Measurements from ENCODE around the gene PDE8B.

The PDE8B gene

GRCh38 chr5:77186652-77187370, 23.7 kb upstream of the PDE8B start:
- CTCF ChIA-PET = interaction anchor here (1.1 kb wide), 1 partner anchor 32 kb away, joined by 3 read pairs; no protein-coding TSS in a partner anchor
- no peak for TF ChIP-seq CTCF (IDR thresholded peaks at IDR 0.05; ENCODE audit: control extremely low read depth, extremely low read depth, low read depth, missing control alignments)
- POLR2A ChIA-PET = no interaction called here
- no peak for DNase-seq (ENCODE audit: extremely low spot score)

GRCh38 chr5:77189421-77189820, 21.1 kb upstream of the PDE8B start:
- ChIA-PET POLR2A (no interaction called here), CTCF (no interaction called here)
- DNase-seq (ENCODE audit: extremely low spot score) = no peak
- no peak for TF ChIP-seq CTCF (IDR thresholded peaks at IDR 0.05; ENCODE audit: control extremely low read depth, extremely low read depth, low read depth, missing control alignments)

- POLR2A ChIA-PET = no interaction called here
- no peak for TF ChIP-seq CTCF (IDR thresholded peaks at IDR 0.05; ENCODE audit: control extremely low read depth, extremely low read depth, low read depth, missing control alignments)
- DNase-seq (ENCODE audit: extremely low spot score) = no peak
- CTCF ChIA-PET = interaction anchor here (1.2 kb wide), 1 partner anchor 8 kb away, joined by 3 read pairs; no protein-coding TSS in a partner anchor
Observed at GRCh38 chr5:77192441-77193050, 17.9 kb upstream of the PDE8B start.

- POLR2A ChIA-PET = no interaction called here
- CTCF ChIA-PET = no interaction called here
Observed at GRCh38 chr5:77194762-77195161, 15.7 kb upstream of the PDE8B start.

GRCh38 chr5:77197840-77198554, 12.5 kb upstream of the PDE8B start:
- TF ChIP-seq CTCF (IDR thresholded peaks at IDR 0.05; ENCODE audit: control extremely low read depth, extremely low read depth, low read depth, missing control alignments) = no peak
- CTCF ChIA-PET = interaction anchor here (2.5 kb wide), 1 partner anchor 10 kb away, joined by 5 read pairs; no protein-coding TSS in a partner anchor
- POLR2A ChIA-PET = no interaction called here

More at GRCh38 chr5:77194762-77195161, 15.7 kb upstream of the PDE8B start:
- TF ChIP-seq CTCF (IDR thresholded peaks at IDR 0.05; ENCODE audit: control extremely low read depth, extremely low read depth, low read depth, missing control alignments) = no peak
- DNase-seq (ENCODE audit: extremely low spot score) = no peak

GRCh38 chr5:77200663-77201062, 9.8 kb upstream of the PDE8B start:
- DNase-seq (ENCODE audit: extremely low spot score) = no peak
- POLR2A ChIA-PET = no interaction called here
- CTCF ChIA-PET = no interaction called here
- TF ChIP-seq CTCF (IDR thresholded peaks at IDR 0.05; ENCODE audit: control extremely low read depth, extremely low read depth, low read depth, missing control alignments) = no peak

More at GRCh38 chr5:77197840-77198554, 12.5 kb upstream of the PDE8B start:
- DNase-seq (ENCODE audit: extremely low spot score) = no peak

All from GM10248 (cell line).